AML-193 (cell line): Measurements from ENCODE around the gene CENATAC.
A peak's percentile ranks its signal among the peaks of the same experiment; 100 is the strongest.
"Not testable (repeated sequence)": the region's sequence is repeated elsewhere in the genome, so short reads cannot be mapped to it uniquely, and the experiment has no call there.

Experiments used
- DNase-seq, 2 experiments: peaks; one replicate each; lab custom pipeline; 2025; lab: John Stamatoyannopoulos, UW

CENATAC gene

GRCh38 chr11:118997627-118998387 is at the start of gene CENATAC:
TSS of gene CENATAC (plus strand) at chr11:118998138. CDS start at chr11:118998198, 60 bp downstream.
- peak; percentile 89 to 92 for DNase-seq

- no peak for DNase-seq
These were observed 44.7 kb upstream of the CENATAC start for GRCh38 chr11:118953265-118953664.

GRCh38 chr11:118953976-118954375 is 44.0 kb upstream of the CENATAC start:
- DNase-seq: not testable (repeated sequence)

GRCh38 chr11:118956094-118956846 is 41.7 kb upstream of the CENATAC start, which contains the start of gene UPK2:
TSS of gene UPK2 (plus strand) at chr11:118956298. CDS start at chr11:118956351, 53 bp downstream.
- DNase-seq: peak; percentile 57 to 72

GRCh38 chr11:118956847-118957469 is 41.0 kb upstream of the CENATAC start:
- no peak for DNase-seq

GRCh38 chr11:118957549-118957948 is 40.4 kb upstream of the CENATAC start:
- DNase-seq: no peak

- no peak for DNase-seq
These were observed 40.0 kb upstream of the CENATAC start for GRCh38 chr11:118957968-118958367.

- no peak for DNase-seq
These were observed 39.4 kb upstream of the CENATAC start for GRCh38 chr11:118958577-118958976.

GRCh38 chr11:118961189-118961588 is 36.7 kb upstream of the CENATAC start:
- DNase-seq: no peak

- DNase-seq: no peak
These were observed 36.3 kb upstream of the CENATAC start for GRCh38 chr11:118961591-118961990.

GRCh38 chr11:118969508-118969907 is 28.4 kb upstream of the CENATAC start:
- not testable (repeated sequence) for DNase-seq

- DNase-seq: no peak
These were observed 26.3 kb upstream of the CENATAC start, which contains the start of gene FOXR1 for GRCh38 chr11:118971646-118972045. TSS of gene FOXR1 (plus strand) at chr11:118971761. CDS start at chr11:118971932, 171 bp downstream.

GRCh38 chr11:118973985-118974384 is 24.0 kb upstream of the CENATAC start:
- no peak for DNase-seq

- DNase-seq: no peak
These were observed 21.9 kb upstream of the CENATAC start for GRCh38 chr11:118975771-118976709.

GRCh38 chr11:118979434-118979833 is 18.5 kb upstream of the CENATAC start:
- no peak for DNase-seq

GRCh38 chr11:118980191-118980881 is 17.6 kb upstream of the CENATAC start:
- DNase-seq: no peak

- not testable (repeated sequence) for DNase-seq
These were observed 13.6 kb upstream of the CENATAC start for GRCh38 chr11:118984337-118984736.

GRCh38 chr11:118984825-118985224 is 13.1 kb upstream of the CENATAC start:
- no peak for DNase-seq

GRCh38 chr11:118988280-118988679 is 9.7 kb upstream of the CENATAC start:
- DNase-seq: no peak

- not testable (repeated sequence) for DNase-seq
These were observed 6.4 kb upstream of the CENATAC start for GRCh38 chr11:118991486-118992038.
